TTC549 (cell line): Measurements from ENCODE around the gene CD14.
"Not testable (repeated sequence)": the region's sequence is repeated elsewhere in the genome, so short reads cannot be mapped to it uniquely, and the experiment has no call there.

Experiments used
- FAIRE-seq: peaks from 2 replicates; lab custom pipeline; 2012; peaks lifted over from hg19 to GRCh38; lab: Jason Lieb, UNC

CD14 gene

GRCh38 chr5:140633021-140633471 is at the start of gene CD14:
TSS of gene CD14 (minus strand) at chr5:140633175. CDS start at chr5:140633071, 104 bp downstream.
- no peak for FAIRE-seq

- FAIRE-seq = no peak
These were observed 46.0 kb upstream of the CD14 start for GRCh38 chr5:140678993-140679392.

- no peak for FAIRE-seq
These were observed 45.0 kb upstream of the CD14 start for GRCh38 chr5:140677947-140678346.

GRCh38 chr5:140674629-140675028 is 41.7 kb upstream of the CD14 start:
- FAIRE-seq = no peak

- no peak for FAIRE-seq
These were observed 41.2 kb upstream of the CD14 start for GRCh38 chr5:140674211-140674610.

- no peak for FAIRE-seq
These were observed 40.4 kb upstream of the CD14 start, which contains the start of gene DND1 for GRCh38 chr5:140673187-140673976. TSS of gene DND1 (minus strand) at chr5:140673576. CDS start at chr5:140673542, 34 bp downstream.

GRCh38 chr5:140672455-140673186 is 39.6 kb upstream of the CD14 start:
- FAIRE-seq = no peak

- FAIRE-seq = no peak
These were observed 38.6 kb upstream of the CD14 start for GRCh38 chr5:140671472-140672125.

GRCh38 chr5:140671035-140671434 is 38.1 kb upstream of the CD14 start:
- FAIRE-seq = not testable (repeated sequence)

GRCh38 chr5:140664359-140665119 is 31.6 kb upstream of the CD14 start, which contains the start of gene WDR55:
TSS of gene WDR55 (plus strand) at chr5:140664904. CDS start at chr5:140664913, 9 bp downstream.
- no peak for FAIRE-seq

- no peak for FAIRE-seq
These were observed 31.0 kb upstream of the CD14 start for GRCh38 chr5:140664030-140664358.

- FAIRE-seq = not testable (repeated sequence)
These were observed 27.4 kb upstream of the CD14 start for GRCh38 chr5:140660371-140660770.

GRCh38 chr5:140658870-140659269 is 25.9 kb upstream of the CD14 start:
- no peak for FAIRE-seq

GRCh38 chr5:140647042-140647419 is 14.1 kb upstream of the CD14 start:
- FAIRE-seq = no peak

GRCh38 chr5:140642718-140643117 is 9.7 kb upstream of the CD14 start:
- FAIRE-seq = no peak

GRCh38 chr5:140641716-140642115 is 8.7 kb upstream of the CD14 start:
- no peak for FAIRE-seq

- FAIRE-seq = no peak
These were observed 6.4 kb upstream of the CD14 start, which contains the start of gene TMCO6 for GRCh38 chr5:140639148-140639981. TSS of gene TMCO6 (plus strand) at chr5:140639451. CDS start at chr5:140639528, 77 bp downstream.

- not testable (repeated sequence) for FAIRE-seq
These were observed 5.8 kb upstream of the CD14 start for GRCh38 chr5:140638898-140639147.

GRCh38 chr5:140637371-140638100 is 4.6 kb upstream of the CD14 start:
- no peak for FAIRE-seq
